Upper lobe of right lung (tissue), 1 donor: ENCODE measurements around the gene LASP1NB.

Experiments
- ATAC-seq: fragments of 200-7000 bp; cut with Tn5 transposase; one replicate; pipeline ENCODE4 v1.9.1; 2020; ENCODE audit warnings: mild to moderate bottlenecking, moderate library complexity
- DNase-seq: peaks from one replicate; pipeline ENCODE4 v3.0.0-alpha.2; 2020
- H3K27ac ChIP-seq: fragments of 200-600 bp; one replicate; pipeline ENCODE4 v1.8.0; 2022
- H3K27me3 ChIP-seq: fragments of 200-600 bp; one replicate; pipeline ENCODE4 v1.8.0; 2022; ENCODE audit warnings: mild to moderate bottlenecking
- H3K36me3 ChIP-seq: fragments of 200-600 bp; one replicate; pipeline ENCODE4 v1.8.0; 2022
- H3K4me1 ChIP-seq: fragments of 200-600 bp; one replicate; pipeline ENCODE4 v1.8.0; 2022
- H3K4me3 ChIP-seq: fragments of 200-600 bp; one replicate; pipeline ENCODE4 v1.8.0; 2022; ENCODE audit warnings: mild to moderate bottlenecking
- H3K9me3 ChIP-seq: fragments of 200-600 bp; one replicate; pipeline ENCODE4 v1.8.0; 2022
- CTCF ChIP-seq: fragments of 200-600 bp; IDR thresholded peaks from one replicate; pipeline ENCODE4 v1.8.0; 2022; ENCODE audit warnings: antibody characterized with exemption
- intact Hi-C: fragments of 100-400 bp; cut with DNase I; formaldehyde crosslinking; loops from one replicate; pipeline ENCODE4 v1.11.0; 2022
- donor health status: DM: no; HTN: yes; CAD: no; lungs with severe emphysema.

Gene LASP1NB

GRCh38 chr17:38883592-38884526, 41.6 kb upstream of the LASP1NB start:
- no peak for TF ChIP-seq CTCF
- H3K4me3 ChIP-seq, result no peak overlapping the region
- ATAC-seq, result no peak
- H3K27me3 ChIP-seq, result no peaks in the 10 kb centered on the region
- H3K4me1 ChIP-seq, result peaks cover 74% of the 10 kb centered on the region
- DNase-seq, result no peak
- H3K27ac ChIP-seq, result peak overlapping the region; percentile 63
- no peaks in the 10 kb centered on the region for H3K9me3 ChIP-seq
- peaks cover 59% of the 10 kb centered on the region for H3K36me3 ChIP-seq
- intact Hi-C loops, result no loop called here

GRCh38 chr17:38885044-38885727, 40.2 kb upstream of the LASP1NB start:
- Histone ChIP-seq H3K9me3 (no peaks in the 10 kb centered on the region), H3K27ac (no peak overlapping the region), H3K27me3 (no peaks in the 10 kb centered on the region), H3K36me3 (peaks cover 61% of the 10 kb centered on the region), H3K4me3 (no peak overlapping the region), H3K4me1 (peaks cover 63% of the 10 kb centered on the region)
- intact Hi-C loops, result no loop called here
- ATAC-seq (no peak), DNase-seq (no peak)
- no peak for TF ChIP-seq CTCF

GRCh38 chr17:38885728-38886642, 39.4 kb upstream of the LASP1NB start:
- ATAC-seq, result no peak

GRCh38 chr17:38886643-38887010, 38.8 kb upstream of the LASP1NB start:
- no peak for TF ChIP-seq CTCF
- peaks cover 62% of the 10 kb centered on the region for H3K36me3 ChIP-seq
- H3K27ac ChIP-seq, result no peak overlapping the region
- H3K9me3 ChIP-seq, result no peaks in the 10 kb centered on the region
- ATAC-seq (no peak), DNase-seq (no peak)
- H3K4me1 ChIP-seq, result peaks cover 52% of the 10 kb centered on the region
- no peaks in the 10 kb centered on the region for H3K27me3 ChIP-seq
- no peak overlapping the region for H3K4me3 ChIP-seq
- intact Hi-C loops, result no loop called here

More at GRCh38 chr17:38885728-38886642, 39.4 kb upstream of the LASP1NB start:
- Histone ChIP-seq H3K27me3 (no peaks in the 10 kb centered on the region), H3K4me1 (peaks cover 55% of the 10 kb centered on the region), H3K36me3 (peaks cover 61% of the 10 kb centered on the region), H3K27ac (no peak overlapping the region), H3K4me3 (no peak overlapping the region), H3K9me3 (no peaks in the 10 kb centered on the region)
- no peak for DNase-seq
- TF ChIP-seq CTCF, result no peak
- intact Hi-C loops, result no loop called here

- H3K36me3 ChIP-seq, result peaks cover 80% of the 10 kb centered on the region
- H3K4me3 ChIP-seq, result no peak overlapping the region
- ATAC-seq, result no peak
- H3K9me3 ChIP-seq, result no peaks in the 10 kb centered on the region
- intact Hi-C loops, result no loop called here
- H3K4me1 ChIP-seq, result peaks cover 43% of the 10 kb centered on the region
- TF ChIP-seq CTCF, result no peak
- no peak for DNase-seq
- H3K27ac ChIP-seq, result no peak overlapping the region
- H3K27me3 ChIP-seq, result no peaks in the 10 kb centered on the region
These were observed 36.6 kb upstream of the LASP1NB start for GRCh38 chr17:38888842-38889241.
